DND-41 (cell line): Measurements from ENCODE around the gene NCR2.

Source experiments
- CTCF ChIP-seq: IDR thresholded peaks from 2 replicates; pipeline ENCODE4 v1.5.1; 2012; ENCODE audit warnings: borderline replicate concordance, low read length, moderate library complexity, mild to moderate bottlenecking; ENCODE audit not compliant: poor library complexity, severe bottlenecking; ENCODE audit errors: extremely low read depth
- EZH2 ChIP-seq: IDR thresholded peaks from 3 replicates; pipeline ENCODE4 v1.6.1; 2012; ENCODE audit warnings: borderline replicate concordance, low read depth, mild to moderate bottlenecking, moderate library complexity, low read length, inconsistent platforms; ENCODE audit not compliant: severe bottlenecking

GRCh38 chr6:41372832-41373626 is 37.6 kb downstream of the NCR2 start:
- TF ChIP-seq CTCF (no peak), EZH2 (no peak)
